AG04450 (cell line): Measurements from ENCODE around the gene PRR33. TPM values are rescaled to one million over a fixed set of nuclear protein-coding genes. Genes with fewer than 3 reads are reported as not detected.

ENCODE experiments used
- CTCF ChIA-PET: fragments of 300-600, 350-600 bp; formaldehyde crosslinking; extraction: SDS; loops from one replicate; lab custom pipeline; 2022; ENCODE audit warnings: antibody characterized with exemption, inconsistent platforms; lab: Charles Lee
- POLR2A ChIA-PET: fragments of 350-600 bp; formaldehyde crosslinking; extraction: SDS; loops from one replicate; lab custom pipeline; 2021; ENCODE audit warnings: antibody characterized with exemption, inconsistent platforms; lab: Yijun Ruan, JAX
- DNase-seq: peaks from one replicate; pipeline ENCODE4 v3.0.0-alpha.2; 2011; ENCODE audit warnings: low read depth, low spot score
- H3K27ac ChIP-seq: one replicate; pipeline ENCODE4 v1.5.1; 2012; ENCODE audit warnings: low read depth, low read length, control low read depth
- H3K27me3 ChIP-seq: one replicate; pipeline ENCODE4 v1.6.0; 2012; ENCODE audit warnings: low read length; ENCODE audit not compliant: control insufficient read depth, insufficient read depth
- H3K4me3 ChIP-seq: 2 replicates; pipeline ENCODE4 v1.5.1; 2011; ENCODE audit warnings: mild to moderate bottlenecking, low read depth, low read length, control low read depth
- H3K9me3 ChIP-seq: 2 replicates; pipeline ENCODE4 v1.5.1; 2012; ENCODE audit warnings: low read length; ENCODE audit not compliant: control insufficient read depth, insufficient read depth
- CTCF ChIP-seq: IDR thresholded peaks from 2 replicates; pipeline ENCODE4 v1.5.1; 2011; ENCODE audit warnings: low read depth, low read length, control low read depth, inconsistent platforms
- polyA plus RNA-seq: library from polyadenylated mRNA; depleted of rRNA; stranded (reverse); fragments of >200 nt; gene quantifications from 2 replicates; pipeline ENCODE4 v1.2.3, GENCODE V29; 2011

Gene PRR33
- polyA plus RNA-seq, 1 experiment = not detected

GRCh38 chr11:1852271-1852876 is 39.3 kb downstream of the PRR33 start:
- DNase-seq = no peak
- no peak for TF ChIP-seq CTCF
- POLR2A ChIA-PET = no interaction called here
- Histone ChIP-seq H3K4me3 (no peak overlapping the region), H3K27ac (no peak overlapping the region), H3K9me3 (no peaks in the 10 kb centered on the region; the same call in 1 of the 2 replicates), H3K27me3 (peaks cover 5% of the 10 kb centered on the region)
- CTCF ChIA-PET = interaction anchor here (2.0 kb wide), 1 partner anchor 299 kb away, joined by 7 read pairs; no protein-coding TSS in a partner anchor

- no peak for DNase-seq
- CTCF ChIA-PET = interaction anchor here (1.0 to 2.0 kb wide), 2 partner anchors 157 to 300 kb away, joined by 4 to 7 read pairs; no protein-coding TSS in a partner anchor
These were observed 40.1 kb downstream of the PRR33 start for GRCh38 chr11:1851468-1852180.

GRCh38 chr11:1848640-1849430 is 42.9 kb downstream of the PRR33 start:
- Histone ChIP-seq H3K9me3 (no peaks in the 10 kb centered on the region; the same call in 1 of the 2 replicates), H3K27ac (no peak overlapping the region), H3K4me3 (no peak overlapping the region), H3K27me3 (peaks cover 14% of the 10 kb centered on the region)
- DNase-seq = no peak
- ChIA-PET CTCF (interaction anchor here (0.6 to 1.8 kb wide), 6 partner anchors 16 to 302 kb away, joined by 3 to 6 read pairs (median 4); no protein-coding TSS in a partner anchor), POLR2A (interaction anchor here (0.7 kb wide), 1 partner anchor 10 kb away, joined by 5 read pairs; no protein-coding TSS in a partner anchor)
- TF ChIP-seq CTCF = no peak

More at GRCh38 chr11:1851468-1852180, 40.1 kb downstream of the PRR33 start:
- Histone ChIP-seq H3K27me3 (peaks cover 6% of the 10 kb centered on the region), H3K27ac (no peak overlapping the region), H3K9me3 (no peaks in the 10 kb centered on the region; the same call in 1 of the 2 replicates), H3K4me3 (no peak overlapping the region)
- no peak for TF ChIP-seq CTCF
- POLR2A ChIA-PET = no interaction called here

GRCh38 chr11:1847926-1848639 is 43.6 kb downstream of the PRR33 start:
- Histone ChIP-seq H3K4me3 (no peak overlapping the region), H3K27me3 (peaks cover 19% of the 10 kb centered on the region), H3K9me3 (no peaks in the 10 kb centered on the region; the same call in 1 of the 2 replicates), H3K27ac (no peak overlapping the region)
- no peak for DNase-seq
- CTCF ChIA-PET = interaction anchor here (0.9 to 1.8 kb wide), 6 partner anchors 15 to 303 kb away, joined by 3 to 6 read pairs (median 4); no protein-coding TSS in a partner anchor
- POLR2A ChIA-PET = interaction anchor here (0.7 kb wide), 1 partner anchor 11 kb away, joined by 5 read pairs; no protein-coding TSS in a partner anchor
- TF ChIP-seq CTCF = no peak
